ENCODE results near the gene CHST9. TPM values are rescaled to one million over a fixed set of nuclear protein-coding genes. Genes with fewer than 3 reads are reported as not detected.

CHST9 gene
- total and polyA plus RNA-seq, 2 of the 4 experiments (the other 2 are of a cell fraction) = not detected

DNA sequence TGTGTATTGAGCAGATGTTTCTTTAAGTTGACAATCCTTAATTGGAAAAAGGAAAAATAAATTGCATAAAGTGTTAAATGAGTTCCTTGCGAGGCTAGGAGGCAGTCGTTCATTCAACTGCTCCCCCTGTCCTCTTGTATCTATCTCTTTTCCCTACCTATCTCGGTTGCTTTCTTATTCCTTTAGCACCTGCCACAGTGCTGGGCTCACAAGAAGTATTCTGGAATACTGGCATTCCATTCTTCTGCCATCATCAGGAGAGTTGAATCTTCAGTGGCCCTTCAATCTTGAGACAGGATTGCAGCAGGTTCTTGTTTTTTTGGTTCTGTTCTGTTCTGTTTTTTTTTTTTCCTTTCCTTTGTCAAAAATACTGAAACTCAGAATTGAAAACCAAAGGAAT, 176.5 kb downstream of the CHST9 start:
- H4K5ac ChIP-seq (ENCODE audit: low read depth, low read length) = no peak overlapping the region
- no CpG with 5 or more reads among the region's 3 CpGs for WGBS, 2 experiments (ENCODE audit: extremely low coverage in 2 of 2, insufficient read length in 1 of 2)
- DNase-seq (no peak), ATAC-seq (ENCODE audit: low read depth) (no peak)
- H3K23ac ChIP-seq (ENCODE audit: low read depth, low read length) = no peak overlapping the region
- ChIA-PET CTCF (no interaction called here), POLR2A (ENCODE audit: unreplicated experiment) (no interaction called here)
- H3K27me3 ChIP-seq (ENCODE audit: control insufficient read depth, insufficient read depth, low read length) = no peaks in the 10 kb centered on the region
- H3K9me1 ChIP-seq (ENCODE audit: insufficient read depth, low read length) = no peaks in the 10 kb centered on the region
- intact Hi-C loops (cut with micrococcal nuclease) = loop anchor here (10.0 kb wide), 1 partner anchor 624 kb away; no protein-coding TSS in a partner anchor
- no peak overlapping the region for H3K18ac ChIP-seq (ENCODE audit: low read depth, low read length)
- no peak overlapping the region for H2AK5ac ChIP-seq (ENCODE audit: low read depth, low read length)
- no TSS peak for BruUV-seq (replicated peaks)
- no peaks in the 10 kb centered on the region for H4K20me1 ChIP-seq (ENCODE audit: insufficient read depth, low read length)
- in situ Hi-C loops (cut with MboI; ENCODE audit: low sequenced_read_pairs) = no loop called here
- H4K8ac ChIP-seq (ENCODE audit: low read depth in 2 of 2, low read length in 2 of 2) = no peak overlapping the region
- H3K14ac ChIP-seq (replicated peaks; ENCODE audit: low read depth, low read length) = no peak overlapping the region
- H3K4ac ChIP-seq (ENCODE audit: low read depth, low read length) = no peak overlapping the region
- no peaks in the 10 kb centered on the region for H3K36me3 ChIP-seq (ENCODE audit: control insufficient read depth, insufficient read depth, low read length)
- no peaks in the 10 kb centered on the region for H3K4me1 ChIP-seq (ENCODE audit: control insufficient read depth, insufficient read depth, low read length)
- no peak overlapping the region for H4K91ac ChIP-seq (ENCODE audit: insufficient read depth, low read depth, low read length)
- no peak overlapping the region for H2BK15ac ChIP-seq (ENCODE audit: low read depth, low read length)
- no peak overlapping the region for H2AFZ ChIP-seq (replicated peaks; ENCODE audit: low read length, poor library complexity)
- H3K9ac ChIP-seq (ENCODE audit: low read depth, low read length) = no peak overlapping the region
- H2AK9ac ChIP-seq (replicated peaks; ENCODE audit: low read depth, low read length, poor library complexity) = no peak overlapping the region
- H3K56ac ChIP-seq (ENCODE audit: extremely low read depth, insufficient read depth, low read length) = no peak overlapping the region
- H3K9me3 ChIP-seq (ENCODE audit: control insufficient read depth, insufficient read depth, low read length) = no peaks in the 10 kb centered on the region
- H3K4me2 ChIP-seq (ENCODE audit: low read depth, low read length) = no peak overlapping the region
- dilution Hi-C loops (cut with HindIII; ENCODE audit: low sequenced_read_pairs, unreplicated experiment) = no loop called here
- H3K27ac ChIP-seq (ENCODE audit: insufficient read depth, low read length) = no peak overlapping the region
- H3K79me1 ChIP-seq (ENCODE audit: low read depth in 1 of 2, low read length in 2 of 2) = no peaks in the 10 kb centered on the region
- no peak overlapping the region for H2BK120ac ChIP-seq (ENCODE audit: low read depth, low read length)
- H2BK5ac ChIP-seq (ENCODE audit: low read depth, low read length, poor library complexity, severe bottlenecking) = no peak overlapping the region
- H3K4me3 ChIP-seq (ENCODE audit: insufficient read depth, low read depth, low read length) = no peak overlapping the region
- no peak overlapping the region for H2BK20ac ChIP-seq (ENCODE audit: low read depth, low read length)
- TF ChIP-seq MAZ (IDR thresholded peaks at IDR 0.05; ENCODE audit: borderline replicate concordance, low read depth, low read length) (no peak), RFX5 (IDR thresholded peaks at IDR 0.05; ENCODE audit: low read depth, low read length) (no peak), BHLHE40 (IDR thresholded peaks at IDR 0.05; ENCODE audit: low read depth, low read length) (no peak), SMC3 (IDR thresholded peaks at IDR 0.05; ENCODE audit: low read depth, low read length) (no peak), CHD1 (IDR thresholded peaks at IDR 0.05; ENCODE audit: low read depth, low read length) (no peak), RCOR1 (IDR thresholded peaks at IDR 0.05; ENCODE audit: insufficient replicate concordance, low read length) (no peak), POLR2A (IDR thresholded peaks at IDR 0.05; ENCODE audit: low read depth, low read length) (no peak), MXI1 (IDR thresholded peaks at IDR 0.05; ENCODE audit: borderline replicate concordance, low read depth, low read length) (no peak)
- TF ChIP-seq, protein P1, sequence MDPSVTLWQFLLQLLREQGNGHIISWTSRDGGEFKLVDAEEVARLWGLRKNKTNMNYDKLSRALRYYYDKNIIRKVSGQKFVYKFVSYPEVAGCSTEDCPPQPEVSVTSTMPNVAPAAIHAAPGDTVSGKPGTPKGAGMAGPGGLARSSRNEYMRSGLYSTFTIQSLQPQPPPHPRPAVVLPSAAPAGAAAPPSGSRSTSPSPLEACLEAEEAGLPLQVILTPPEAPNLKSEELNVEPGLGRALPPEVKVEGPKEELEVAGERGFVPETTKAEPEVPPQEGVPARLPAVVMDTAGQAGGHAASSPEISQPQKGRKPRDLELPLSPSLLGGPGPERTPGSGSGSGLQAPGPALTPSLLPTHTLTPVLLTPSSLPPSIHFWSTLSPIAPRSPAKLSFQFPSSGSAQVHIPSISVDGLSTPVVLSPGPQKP (IDR thresholded peaks at IDR 0.05; ENCODE audit: borderline replicate concordance, low read depth, low read length) = no peak
- TF ChIP-seq, protein P2, sequence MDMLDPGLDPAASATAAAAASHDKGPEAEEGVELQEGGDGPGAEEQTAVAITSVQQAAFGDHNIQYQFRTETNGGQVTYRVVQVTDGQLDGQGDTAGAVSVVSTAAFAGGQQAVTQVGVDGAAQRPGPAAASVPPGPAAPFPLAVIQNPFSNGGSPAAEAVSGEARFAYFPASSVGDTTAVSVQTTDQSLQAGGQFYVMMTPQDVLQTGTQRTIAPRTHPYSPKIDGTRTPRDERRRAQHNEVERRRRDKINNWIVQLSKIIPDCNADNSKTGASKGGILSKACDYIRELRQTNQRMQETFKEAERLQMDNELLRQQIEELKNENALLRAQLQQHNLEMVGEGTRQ (IDR thresholded peaks at IDR 0.05; ENCODE audit: low read depth, low read length) = no peak

All from IMR-90 (cell line).